ENCODE results near the gene DPY19L2. TPM values are rescaled to one million over a fixed set of nuclear protein-coding genes. Genes with fewer than 3 reads are reported as not detected.
"Not testable (repeated sequence)": the region's sequence is repeated elsewhere in the genome, so short reads cannot be mapped to it uniquely, and the experiment has no call there.

The DPY19L2 gene
- total RNA-seq, 1 donor from 2014 or later, result 41.0 TPM

DNA sequence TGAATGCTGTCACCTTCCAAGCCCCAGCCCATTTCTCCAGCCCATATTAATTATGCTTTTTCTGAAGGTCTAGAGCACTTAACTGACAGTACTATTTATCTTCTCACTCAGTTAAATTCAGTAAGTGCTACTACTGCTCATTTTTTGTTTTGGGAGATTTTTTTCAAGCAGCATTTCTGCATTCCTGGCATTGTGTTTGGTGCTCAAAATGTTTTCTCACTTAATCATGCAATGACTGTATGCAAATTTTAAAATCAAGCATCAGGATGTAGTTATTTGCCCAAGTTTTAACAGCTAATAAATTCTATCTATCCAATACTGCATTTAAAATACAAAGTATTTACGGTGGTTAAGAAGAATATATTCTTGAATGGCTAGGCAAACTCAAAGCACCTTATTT is 1.6 kb upstream of the DPY19L2 start:
- intact Hi-C loops (cut with DNase I), result loop anchor here (5.0 kb wide), 2 partner anchors 132 to 253 kb away; no protein-coding TSS in a partner anchor
- ATAC-seq; DNase-seq (ENCODE audit: missing footprints): not testable (repeated sequence)

DNA sequence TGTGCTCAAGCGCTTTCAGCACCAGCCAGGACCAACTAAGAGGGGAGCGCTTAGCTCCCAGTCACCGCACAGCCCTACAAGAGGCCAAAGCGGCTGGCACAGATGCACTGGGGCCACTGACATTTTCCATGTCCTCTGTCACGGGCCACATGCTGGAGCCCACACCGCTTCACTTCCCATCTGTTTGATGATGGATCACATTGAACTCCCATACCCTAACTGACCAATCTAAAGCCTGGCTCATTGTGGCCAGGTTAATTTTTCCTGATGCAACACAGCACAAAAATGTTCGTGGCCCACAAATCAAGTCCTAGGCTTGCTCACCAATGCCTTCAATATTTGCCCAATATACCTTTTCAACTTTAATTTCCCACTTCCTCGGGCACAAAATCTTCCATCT is 1.1 kb upstream of the DPY19L2 start:
- not testable (repeated sequence) for DNase-seq (ENCODE audit: missing footprints); ATAC-seq
- intact Hi-C loops (cut with DNase I), result loop anchor here (5.0 kb wide), 1 partner anchor 252 kb away; no protein-coding TSS in a partner anchor

DNA sequence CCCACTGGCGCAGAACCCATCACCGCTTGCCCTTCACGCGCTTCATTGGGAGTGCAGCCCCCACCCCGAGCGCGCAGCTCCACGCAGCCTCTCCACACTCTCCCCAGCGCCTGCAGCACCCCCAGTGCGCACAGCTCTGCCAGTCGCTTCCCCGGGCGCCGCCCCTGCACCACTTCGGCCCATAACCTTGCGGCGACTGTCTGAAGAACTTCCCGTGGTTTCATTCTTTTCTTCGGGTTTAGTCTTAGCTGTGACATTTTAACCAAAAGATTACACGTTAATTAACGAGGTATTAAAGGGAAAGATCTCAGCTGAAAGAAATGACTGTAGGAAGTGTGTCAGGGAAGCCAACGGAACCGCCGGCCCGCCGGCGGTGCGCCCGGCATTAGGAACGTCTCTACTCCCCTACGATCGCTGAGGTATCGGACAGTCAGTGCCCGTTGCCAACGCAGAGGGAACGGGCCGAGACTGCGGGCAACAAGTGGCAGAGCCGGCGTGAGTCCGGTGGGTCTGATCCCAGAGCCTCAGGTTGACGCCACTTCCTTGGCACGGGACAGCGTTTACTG is 590 bp upstream of the DPY19L2 start:
- peak; percentile 74 for ATAC-seq

DNA sequence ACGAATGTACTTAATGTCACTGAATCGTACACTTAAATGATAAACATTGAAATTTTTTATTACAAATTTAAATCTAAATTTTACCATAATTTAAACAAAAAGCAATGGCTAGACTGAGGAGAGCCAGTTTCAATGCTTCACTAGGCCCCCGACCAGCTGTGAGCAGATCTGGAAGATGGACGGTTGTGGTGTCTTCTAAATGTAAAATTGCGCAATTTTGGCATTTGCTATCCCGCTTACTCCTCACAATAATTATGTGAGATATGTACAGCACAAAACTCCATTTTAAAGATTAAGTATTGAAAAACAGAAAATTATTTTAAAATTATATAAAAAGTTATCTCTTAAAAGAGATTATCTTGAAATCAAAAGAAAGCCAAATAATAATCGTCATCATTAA is 5.3 kb downstream of the DPY19L2 start:
- DNase-seq (ENCODE audit: missing footprints); ATAC-seq; intact Hi-C loops (cut with DNase I): not testable (repeated sequence)

More for the DNA sequence above, 590 bp upstream of the DPY19L2 start:
- not testable (repeated sequence) for DNase-seq (ENCODE audit: missing footprints)
- intact Hi-C loops (cut with DNase I), result loop anchor here (5.0 kb wide), 1 partner anchor 252 kb away; no protein-coding TSS in a partner anchor

DNA sequence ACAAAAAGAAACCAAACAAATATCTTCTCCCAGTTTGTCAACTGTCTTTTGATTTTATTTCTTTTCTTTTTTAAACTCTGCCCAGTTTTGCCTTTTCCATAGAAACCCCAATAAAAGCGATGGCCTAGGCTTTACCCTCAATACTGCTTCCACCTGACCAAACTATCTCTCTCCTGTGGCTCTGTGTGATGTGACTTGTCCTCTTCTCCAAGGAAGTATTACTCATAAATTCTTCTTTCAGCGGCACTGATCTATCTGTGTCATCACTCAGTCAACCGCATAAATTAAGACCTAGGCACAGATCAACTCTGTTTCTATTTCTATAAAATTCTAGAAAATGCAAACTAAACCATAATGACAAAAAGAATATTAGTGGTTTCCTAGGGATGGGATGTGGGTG is 9.8 kb downstream of the DPY19L2 start:
- ATAC-seq; intact Hi-C loops (cut with DNase I); DNase-seq (ENCODE audit: missing footprints): not testable (repeated sequence)

DNA sequence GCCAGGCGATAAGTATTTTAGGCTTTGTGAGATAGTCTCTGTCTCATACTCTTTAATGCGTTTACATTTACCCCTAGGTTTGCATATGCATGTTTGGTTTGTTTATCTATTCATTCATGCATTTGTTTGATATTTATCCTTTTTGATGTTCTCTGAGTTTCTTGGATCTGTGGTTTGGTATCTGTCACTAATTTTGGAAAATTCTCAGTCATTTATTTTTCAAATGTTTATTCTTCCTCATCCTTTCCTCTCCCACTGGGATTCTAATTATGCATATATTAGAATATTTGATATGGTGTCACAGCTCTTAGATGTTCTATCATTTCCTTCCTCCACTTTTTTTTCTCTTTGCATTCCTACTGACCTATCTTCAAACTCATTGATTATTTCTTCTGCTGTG is 11.9 kb downstream of the DPY19L2 start:
- intact Hi-C loops (cut with DNase I); ATAC-seq; DNase-seq (ENCODE audit: missing footprints): not testable (repeated sequence)

DNA sequence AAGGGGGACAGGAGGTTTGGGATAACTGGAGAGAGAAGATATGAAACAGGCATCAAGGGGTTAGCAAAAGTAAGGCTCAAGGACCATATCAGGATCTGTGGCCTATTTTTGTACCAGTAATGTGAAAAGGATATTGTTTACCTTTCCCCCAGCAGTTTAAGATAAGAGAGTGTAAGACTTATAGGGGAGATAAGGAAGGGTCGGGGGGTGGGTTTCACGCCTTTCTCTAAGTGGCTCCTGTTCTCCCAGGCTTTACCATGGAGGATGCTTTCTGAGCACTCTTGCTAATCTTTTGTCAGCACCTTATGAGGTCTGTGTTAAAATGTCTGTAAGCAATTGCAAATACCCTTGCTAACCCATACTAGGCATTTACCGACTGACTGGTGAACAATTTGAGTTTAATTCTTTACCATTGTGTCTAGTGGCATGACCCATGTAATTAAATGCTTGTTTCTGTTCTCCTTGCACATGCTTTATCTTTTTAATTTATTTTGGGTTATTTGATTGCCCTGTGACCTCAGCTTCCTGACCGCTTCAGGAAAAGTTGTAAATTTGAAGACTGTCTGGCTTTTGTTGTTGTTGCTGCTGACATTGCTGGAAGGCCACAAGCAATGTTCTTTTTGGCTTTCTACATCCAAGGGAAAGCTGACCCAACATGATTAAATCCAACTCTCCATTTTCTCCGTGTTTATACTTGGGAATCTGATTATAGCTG is 12.6 kb downstream of the DPY19L2 start:
- ATAC-seq; intact Hi-C loops (cut with DNase I); DNase-seq (ENCODE audit: missing footprints): not testable (repeated sequence)

DNA sequence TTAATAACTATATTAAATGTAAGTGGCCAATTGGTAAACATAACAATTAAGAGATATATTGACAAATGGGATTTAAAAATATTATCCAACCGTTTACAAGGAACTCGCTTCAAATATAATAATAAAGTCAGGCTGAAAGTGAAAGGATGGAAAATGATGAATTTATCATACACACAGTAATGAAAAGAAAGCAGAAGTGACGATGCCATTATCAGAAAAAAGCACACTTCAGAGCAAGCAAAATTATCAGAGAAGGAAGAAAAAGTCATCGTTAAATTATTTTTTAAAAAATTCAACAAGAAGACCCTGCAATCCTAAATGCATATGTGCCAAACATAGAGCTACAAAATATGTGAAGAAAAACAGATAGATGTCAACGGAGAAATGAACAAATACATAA is 13.8 kb downstream of the DPY19L2 start:
- ATAC-seq, result not testable (repeated sequence)

DNA sequence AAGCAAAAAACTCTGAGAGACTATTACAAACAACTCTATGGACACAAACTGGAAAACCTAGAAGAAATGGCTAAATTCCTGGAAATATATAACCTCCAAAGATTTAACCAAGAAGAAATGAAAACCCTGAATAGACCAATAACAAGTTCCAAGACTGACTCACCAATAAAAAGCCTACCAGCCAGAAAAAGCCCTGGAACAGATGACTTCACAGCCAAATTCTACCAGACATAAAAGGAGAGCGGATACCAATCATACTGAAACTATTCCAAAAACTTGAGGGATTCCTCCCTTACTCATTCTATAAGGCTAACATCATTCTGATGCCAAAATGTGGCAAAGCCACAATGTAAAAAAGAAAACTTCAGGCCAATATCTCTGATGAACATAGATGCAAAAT is 18.8 kb downstream of the DPY19L2 start:
- DNase-seq (ENCODE audit: missing footprints); intact Hi-C loops (cut with DNase I); ATAC-seq: not testable (repeated sequence)

More for the DNA sequence above, 13.8 kb downstream of the DPY19L2 start:
- intact Hi-C loops (cut with DNase I); DNase-seq (ENCODE audit: missing footprints): not testable (repeated sequence)

DNA sequence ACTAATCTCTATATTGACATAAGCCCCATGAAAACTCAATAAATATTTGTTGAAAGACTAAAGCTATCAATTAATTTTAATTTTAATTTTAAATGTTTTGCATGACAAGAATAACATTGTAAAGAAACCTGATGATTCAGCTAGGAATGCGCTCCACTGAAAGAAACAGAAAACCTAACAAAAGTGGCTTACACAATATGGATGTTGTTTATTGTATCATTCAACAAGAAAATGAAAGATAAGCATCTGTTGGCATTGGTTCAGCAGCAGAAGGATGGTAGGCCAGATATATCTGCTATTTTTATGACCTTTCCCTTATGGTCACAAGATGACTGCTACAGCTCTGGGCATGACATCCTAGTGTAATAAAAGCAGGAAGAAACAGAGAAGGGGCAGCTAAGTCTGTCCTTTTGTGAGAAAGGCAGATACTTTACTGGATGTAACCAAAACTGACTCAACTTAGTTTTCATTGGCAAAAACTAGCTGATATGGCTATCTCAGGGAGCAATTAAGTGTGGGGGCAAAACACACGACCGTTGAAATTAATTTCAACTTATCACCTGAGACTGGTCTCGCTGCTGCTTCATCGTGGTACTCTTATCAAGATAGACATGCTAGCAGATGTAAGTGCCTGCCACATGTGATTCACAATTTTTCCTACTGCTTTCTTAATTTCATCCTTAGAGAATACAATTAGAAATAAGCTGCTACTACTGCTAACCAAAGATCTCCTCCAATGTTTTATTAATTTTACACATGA is 24.7 kb downstream of the DPY19L2 start:
- intact Hi-C loops (cut with DNase I); ATAC-seq; DNase-seq (ENCODE audit: missing footprints): not testable (repeated sequence)

DNA sequence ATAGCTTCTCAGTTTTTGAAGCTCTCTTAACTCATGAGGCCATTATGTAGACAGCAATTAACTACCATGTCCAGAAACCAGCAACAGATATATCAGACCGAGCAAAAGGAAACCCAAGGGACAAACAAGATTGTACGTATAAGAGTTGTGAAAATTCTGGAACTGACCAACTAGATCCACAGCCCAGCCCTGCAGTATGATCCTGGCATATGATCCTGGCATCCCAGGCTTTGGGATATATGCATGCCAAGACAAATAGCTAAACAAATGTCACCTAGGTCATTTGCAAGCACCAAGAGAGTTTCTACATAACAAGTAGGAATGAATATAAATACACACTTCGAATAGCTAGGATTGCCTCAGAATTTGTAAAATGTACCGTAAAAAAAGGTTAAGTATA is 44.0 kb downstream of the DPY19L2 start:
- ATAC-seq; intact Hi-C loops (cut with DNase I); DNase-seq (ENCODE audit: missing footprints): not testable (repeated sequence)

DNA sequence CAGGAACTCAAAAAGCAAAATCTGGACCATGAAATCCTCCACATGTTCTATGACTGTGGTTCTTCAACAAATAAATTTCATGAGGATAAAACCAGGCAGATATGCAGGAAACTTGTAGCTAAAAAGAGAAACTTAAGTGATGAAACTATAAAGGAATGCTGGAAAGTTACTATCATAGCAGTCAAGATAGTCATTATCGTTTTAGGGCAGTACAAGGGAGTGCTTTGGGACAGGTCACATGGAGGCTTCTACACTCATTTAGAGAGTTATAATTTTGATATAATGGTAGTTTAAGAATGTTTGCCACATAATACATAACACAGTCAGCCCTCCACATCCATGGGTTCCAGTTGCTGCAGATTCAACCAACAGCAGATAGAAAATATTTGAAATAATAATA is 52.7 kb downstream of the DPY19L2 start:
- ATAC-seq; DNase-seq (ENCODE audit: missing footprints); intact Hi-C loops (cut with DNase I): not testable (repeated sequence)

DNA sequence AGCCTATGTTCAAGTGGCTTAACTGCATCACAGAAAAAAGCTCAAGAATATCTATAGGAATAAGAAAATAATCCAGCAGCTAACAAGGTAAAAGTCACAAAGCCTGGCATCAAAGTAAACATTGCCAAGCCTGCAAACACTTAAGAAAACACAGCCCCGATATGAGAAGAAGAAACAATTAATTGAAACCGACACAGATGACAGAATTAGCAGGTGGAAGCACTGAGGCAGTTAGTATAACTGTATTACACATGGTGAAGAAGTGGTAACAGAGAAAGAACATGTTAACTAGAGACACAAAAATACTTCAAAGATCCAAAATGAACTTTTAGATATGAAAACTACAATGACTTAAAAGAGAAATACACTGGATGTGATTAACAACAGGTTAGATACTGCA is 57.0 kb downstream of the DPY19L2 start:
- DNase-seq (ENCODE audit: missing footprints); ATAC-seq; intact Hi-C loops (cut with DNase I): not testable (repeated sequence)

DNA sequence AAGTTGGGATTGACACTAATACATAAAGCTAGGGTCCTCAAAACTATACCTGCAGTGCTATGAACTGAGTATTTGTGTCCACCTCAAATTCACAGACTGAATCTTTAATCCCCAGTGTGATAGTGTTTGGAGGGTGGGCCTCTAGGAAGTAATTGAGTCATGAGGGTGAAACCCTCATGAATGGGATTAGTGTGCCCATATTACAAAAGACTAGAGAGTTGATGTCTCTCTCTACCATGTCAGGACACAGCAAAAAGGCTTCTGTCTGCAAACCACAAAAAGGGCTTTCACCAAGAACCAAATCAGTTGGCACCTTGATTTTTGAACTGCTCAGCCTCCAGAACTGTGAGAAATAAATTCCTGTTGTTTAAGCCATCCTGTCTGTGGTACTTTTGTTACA is 59.0 kb downstream of the DPY19L2 start:
- intact Hi-C loops (cut with DNase I); DNase-seq (ENCODE audit: missing footprints); ATAC-seq: not testable (repeated sequence)

DNA sequence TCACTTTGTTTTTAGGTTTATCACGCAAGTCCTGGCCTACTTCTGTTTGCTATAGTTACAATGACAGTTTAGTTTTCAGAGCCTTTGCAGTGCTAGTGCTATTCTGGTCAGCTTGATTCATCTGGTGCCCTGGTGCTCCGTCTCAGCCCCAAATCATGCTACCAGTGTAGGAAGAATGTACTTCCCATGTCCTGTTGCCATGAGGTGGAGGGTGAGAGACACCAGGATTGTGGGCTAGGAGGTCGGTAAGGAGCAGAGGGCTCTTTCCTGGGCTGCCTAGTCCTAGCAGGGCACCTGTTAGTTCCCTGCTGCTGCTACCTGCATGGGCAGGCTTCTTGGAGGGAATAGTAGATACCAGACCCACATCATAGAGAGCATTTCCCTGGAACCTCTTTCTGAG is 63.3 kb downstream of the DPY19L2 start:
- DNase-seq (ENCODE audit: missing footprints); ATAC-seq; intact Hi-C loops (cut with DNase I): not testable (repeated sequence)

DNA sequence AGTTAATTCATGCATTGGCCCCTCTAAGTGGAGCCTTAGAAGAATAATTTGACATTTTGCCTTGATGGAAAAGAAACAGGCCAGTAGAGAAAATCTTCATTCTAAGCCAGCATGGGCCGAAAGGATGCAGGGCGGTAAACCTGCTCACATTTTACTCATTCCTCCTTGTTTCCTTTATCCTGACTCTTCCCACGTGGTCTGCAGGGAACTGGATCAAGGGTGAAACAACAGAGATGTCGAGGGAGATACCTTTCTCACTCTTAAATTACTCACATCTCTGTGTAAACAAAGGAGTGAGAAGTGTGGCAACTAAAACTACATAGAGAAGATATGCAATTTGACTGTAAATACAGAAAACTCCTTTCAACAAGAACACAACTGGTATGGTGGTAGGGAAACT is 73.5 kb downstream of the DPY19L2 start:
- ATAC-seq; DNase-seq (ENCODE audit: missing footprints); intact Hi-C loops (cut with DNase I): not testable (repeated sequence)

DNA sequence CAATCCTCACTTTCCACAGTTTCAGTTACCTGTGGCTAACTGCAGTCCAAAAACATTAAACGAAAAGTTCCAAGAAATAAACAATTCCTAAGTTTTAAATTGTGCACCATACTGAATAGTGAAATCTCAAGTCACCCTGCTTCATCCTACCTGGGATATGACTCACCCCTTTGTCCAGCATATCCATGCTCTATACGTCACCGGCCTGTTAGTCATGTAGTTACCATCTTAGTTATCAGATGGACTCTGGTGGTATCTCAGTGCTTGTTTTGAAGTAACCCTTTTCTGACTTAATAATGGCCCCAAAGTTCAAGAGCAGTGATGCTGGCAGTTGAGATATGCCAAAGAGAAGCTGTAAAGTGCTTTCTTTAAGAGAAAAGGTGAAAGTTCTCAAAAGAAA is 83.9 kb downstream of the DPY19L2 start:
- DNase-seq (ENCODE audit: missing footprints); intact Hi-C loops (cut with DNase I); ATAC-seq: not testable (repeated sequence)

DNA sequence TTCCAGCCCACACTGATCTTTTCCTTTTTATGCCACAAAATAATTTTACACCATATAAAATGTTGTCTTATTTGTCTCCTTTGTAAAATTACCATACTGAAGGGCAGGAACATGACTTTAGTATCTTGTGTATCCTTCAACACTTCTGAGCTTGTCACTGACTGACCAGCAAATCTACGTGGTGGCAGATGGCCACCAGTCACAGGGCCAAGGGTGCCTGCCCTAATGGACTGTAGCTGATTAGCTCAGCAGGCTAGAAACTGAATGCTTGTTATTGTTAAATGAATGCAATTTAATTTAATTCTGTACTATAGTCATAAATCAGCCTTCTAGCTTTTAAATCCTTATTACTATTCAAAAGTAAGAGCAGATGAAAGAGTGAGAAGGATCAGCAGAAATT is 85.0 kb downstream of the DPY19L2 start:
- ATAC-seq, result peak; percentile 82
- intact Hi-C loops (cut with DNase I); DNase-seq (ENCODE audit: missing footprints): not testable (repeated sequence)

DNA sequence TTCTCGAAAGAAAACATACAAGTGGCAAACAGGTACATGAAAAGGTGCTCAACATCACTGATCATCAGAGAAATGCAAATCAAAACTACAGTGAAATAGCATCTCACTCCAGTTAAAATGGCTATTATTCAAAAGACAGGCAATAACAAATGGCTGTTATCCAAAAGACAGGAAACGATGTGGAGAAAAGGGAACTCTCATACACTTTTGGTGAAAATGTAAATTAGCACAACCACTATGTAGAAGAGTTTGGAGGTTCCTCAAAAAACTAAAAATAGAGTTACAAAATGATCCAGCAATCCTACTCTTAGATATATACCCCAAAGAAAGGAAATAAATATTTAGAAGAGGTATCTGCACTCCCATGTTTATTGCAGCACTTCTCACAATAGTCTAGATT is 90.7 kb downstream of the DPY19L2 start:
- DNase-seq (ENCODE audit: missing footprints); ATAC-seq; intact Hi-C loops (cut with DNase I): not testable (repeated sequence)
